Astrocyte (in vitro differentiated cells and primary cell): Measurements from ENCODE around the gene SFXN3.

Experiments
- EZH2 ChIP-seq: IDR thresholded peaks from 2 replicates; pipeline ENCODE4 v1.6.1; 2012; ENCODE audit warnings: mild to moderate bottlenecking, low read length, inconsistent platforms; ENCODE audit not compliant: insufficient read depth
- TF ChIP-seq, protein P1 (sequence below): IDR thresholded peaks from 2 replicates; pipeline ENCODE4 v1.5.1; 2011; ENCODE audit warnings: low read depth, mild to moderate bottlenecking, inconsistent platforms, low read length, moderate library complexity; ENCODE audit not compliant: insufficient read depth

DNA sequence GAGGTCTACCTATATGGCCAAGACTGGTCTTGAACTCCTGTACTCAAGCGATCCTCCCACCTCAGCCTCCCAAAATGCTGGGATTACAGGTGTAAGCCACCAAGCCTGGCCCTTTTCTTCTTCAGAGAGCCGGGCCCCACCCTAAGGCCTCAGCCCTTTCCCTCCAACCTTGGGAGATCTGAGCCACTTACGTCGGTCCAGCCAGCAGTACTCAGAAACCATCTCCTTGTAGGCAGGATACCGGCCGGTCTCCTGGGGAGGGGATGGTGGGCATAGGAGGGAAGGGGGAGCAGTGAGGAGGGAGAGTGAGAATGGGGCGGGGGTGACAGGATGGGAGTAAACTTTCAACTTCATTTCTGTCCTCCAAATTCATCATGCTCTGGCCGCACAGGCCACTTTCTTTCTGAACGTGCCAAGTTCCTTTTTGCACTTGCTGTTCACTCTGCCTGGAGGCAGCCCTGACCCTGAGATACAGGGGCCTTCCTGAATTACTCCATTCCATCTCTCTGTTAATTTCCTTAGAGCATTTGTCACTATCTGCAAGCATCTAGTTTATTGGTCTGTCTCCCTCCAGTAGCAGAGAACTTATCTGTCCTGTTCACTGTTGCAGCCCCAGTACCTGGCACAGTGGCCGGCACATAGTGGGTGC lies 10.5 kb upstream of the SFXN3 start:
- TF ChIP-seq, protein P1, sequence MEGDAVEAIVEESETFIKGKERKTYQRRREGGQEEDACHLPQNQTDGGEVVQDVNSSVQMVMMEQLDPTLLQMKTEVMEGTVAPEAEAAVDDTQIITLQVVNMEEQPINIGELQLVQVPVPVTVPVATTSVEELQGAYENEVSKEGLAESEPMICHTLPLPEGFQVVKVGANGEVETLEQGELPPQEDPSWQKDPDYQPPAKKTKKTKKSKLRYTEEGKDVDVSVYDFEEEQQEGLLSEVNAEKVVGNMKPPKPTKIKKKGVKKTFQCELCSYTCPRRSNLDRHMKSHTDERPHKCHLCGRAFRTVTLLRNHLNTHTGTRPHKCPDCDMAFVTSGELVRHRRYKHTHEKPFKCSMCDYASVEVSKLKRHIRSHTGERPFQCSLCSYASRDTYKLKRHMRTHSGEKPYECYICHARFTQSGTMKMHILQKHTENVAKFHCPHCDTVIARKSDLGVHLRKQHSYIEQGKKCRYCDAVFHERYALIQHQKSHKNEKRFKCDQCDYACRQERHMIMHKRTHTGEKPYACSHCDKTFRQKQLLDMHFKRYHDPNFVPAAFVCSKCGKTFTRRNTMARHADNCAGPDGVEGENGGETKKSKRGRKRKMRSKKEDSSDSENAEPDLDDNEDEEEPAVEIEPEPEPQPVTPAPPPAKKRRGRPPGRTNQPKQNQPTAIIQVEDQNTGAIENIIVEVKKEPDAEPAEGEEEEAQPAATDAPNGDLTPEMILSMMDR: no peak
- TF ChIP-seq EZH2: no peak
